HCT116 (cell line): ENCODE measurements around the gene FKBP7. TPM values are rescaled to one million over a fixed set of nuclear protein-coding genes. Genes with fewer than 3 reads are reported as not detected.

ENCODE experiments used
- ATAC-seq: fragments of 200-7000 bp; cut with Tn5 transposase; 2 replicates; pipeline ENCODE4 v1.9.1; 2020; ENCODE audit warnings: mild to moderate bottlenecking, moderate library complexity
- BruUV-seq: library from RNA; stranded (reverse); fragments of 400-500 nt; replicated peaks from 2 replicates; lab custom pipeline; 2021; lab: Mats Ljungman, UMichigan
- CTCF ChIA-PET: fragments of 300-600 bp; sonication (Branson Sonifier 250); formaldehyde crosslinking; loops from one replicate; lab custom pipeline; 2021; ENCODE audit warnings: antibody characterized with exemption; lab: Charles Lee
- POLR2A ChIA-PET: fragments of 300-600, 350-600 bp; sonication (Branson Sonifier 250); formaldehyde crosslinking; loops from one replicate; lab custom pipeline; 2021; ENCODE audit warnings: antibody characterized with exemption; lab: Charles Lee
- RAD21 ChIA-PET, 2 experiments: fragments of 300-600 bp; sonication (Branson Sonifier 250); formaldehyde crosslinking; loops; one replicate each; lab custom pipeline; 2023; ENCODE audit warnings: low total read pairs in 2 of 2; ENCODE audit not compliant: uncharacterized antibody in 2 of 2, unreplicated experiment in 2 of 2, low non-redundant PET in 1 of 2; lab: Charles Lee
- DNase-seq: peaks from one replicate; pipeline ENCODE4 v3.0.0-alpha.2; 2010; ENCODE audit warnings: low read depth, low spot score
- H2AFZ ChIP-seq: fragments of 200-600 bp; shearing (Covaris generic), sonication (generic); 2 replicates; pipeline ENCODE4 v1.6.1; 2017; ENCODE audit warnings: low read depth, mixed run types, mixed read lengths, antibody characterized with exemption, low read length; ENCODE audit not compliant: poor library complexity, severe bottlenecking
- H3K27ac ChIP-seq: 2 replicates; pipeline ENCODE4 v1.5.1; 2012; ENCODE audit warnings: low read depth, low read length
- H3K27me3 ChIP-seq: fragments of 200-600 bp; sonication (generic); 2 replicates; pipeline ENCODE4 v1.6.1; 2016; ENCODE audit warnings: mixed run types, low read length, mixed read lengths; ENCODE audit not compliant: insufficient read depth
- H3K36me3 ChIP-seq, 2 experiments: fragments of 200-500 bp in 1 of 2; fragments of 200-600 bp in 1 of 2; sonication (Bioruptor generic) in 1 of 2; sonication (generic) in 1 of 2; 2 replicates each; pipeline versions ENCODE4 v1.5.1 to v1.6.1; 2014 to 2016; ENCODE audit warnings: low read length in 2 of 2, inconsistent platforms in 1 of 2, mixed read lengths in 1 of 2, mixed run types in 1 of 2; ENCODE audit not compliant: insufficient read depth in 2 of 2, control insufficient read depth in 1 of 2
- H3K4me1 ChIP-seq, 2 experiments: fragments of 200-600 bp in 1 of 2; sonication (generic) in 1 of 2; 2 replicates each; pipeline versions ENCODE4 v1.5.1 to v1.6.1; 2012 to 2017; ENCODE audit warnings: low read length in 2 of 2, inconsistent platforms in 1 of 2, mild to moderate bottlenecking in 1 of 2, mixed read lengths in 1 of 2, mixed run types in 1 of 2, moderate library complexity in 1 of 2; ENCODE audit not compliant: insufficient read depth in 2 of 2, control insufficient read depth in 1 of 2
- H3K4me2 ChIP-seq: fragments of 200-600 bp; sonication (generic); 2 replicates; pipeline ENCODE4 v1.6.1; 2017; ENCODE audit warnings: mixed run types, low read length, mixed read lengths
- H3K4me3 ChIP-seq, 2 experiments: fragments of 200-600 bp in 1 of 2; sonication (generic) in 1 of 2; replicated peaks in 1 of 2; 2 replicates each; pipeline ENCODE4 v1.5.1; 2011 to 2016; ENCODE audit warnings: low read length in 2 of 2, control low read depth in 1 of 2, low read depth in 1 of 2, mild to moderate bottlenecking in 1 of 2, mixed read lengths in 1 of 2, mixed run types in 1 of 2
- H3K79me2 ChIP-seq: fragments of 200-600 bp; sonication (generic); 2 replicates; pipeline ENCODE4 v1.6.1; 2017; ENCODE audit warnings: mild to moderate bottlenecking, mixed run types, low read length, moderate library complexity, mixed read lengths; ENCODE audit not compliant: insufficient read depth
- H3K9ac ChIP-seq: fragments of 200-600 bp; sonication (generic); 2 replicates; pipeline ENCODE4 v1.6.1; 2016; ENCODE audit warnings: low read length, mixed read lengths
- H3K9me2 ChIP-seq: fragments of 200-600 bp; sonication (generic), shearing (Covaris generic); 2 replicates; pipeline ENCODE4 v1.6.1; 2017; ENCODE audit warnings: mixed run types, mild to moderate bottlenecking, moderate library complexity; ENCODE audit not compliant: insufficient read depth
- H3K9me3 ChIP-seq, 2 experiments: fragments of 200-500 bp in 1 of 2; fragments of 200-600 bp in 1 of 2; sonication (Bioruptor generic) in 1 of 2; sonication (generic) in 1 of 2; 2 replicates each; pipeline ENCODE4 v1.6.1; 2014 to 2017; ENCODE audit warnings: low read length in 2 of 2, mixed read lengths in 2 of 2, inconsistent platforms in 1 of 2, low read depth in 1 of 2, mild to moderate bottlenecking in 1 of 2, mixed run types in 1 of 2, moderate library complexity in 1 of 2; ENCODE audit not compliant: control insufficient read depth in 1 of 2, insufficient read depth in 1 of 2
- H4K20me1 ChIP-seq: fragments of 200-600 bp; sonication (generic), shearing (Covaris generic); 2 replicates; pipeline ENCODE4 v1.6.1; 2017; ENCODE audit warnings: mixed run types, mild to moderate bottlenecking, moderate library complexity; ENCODE audit not compliant: insufficient read depth
- EGR1 ChIP-seq: IDR thresholded peaks from 2 replicates; pipeline ENCODE4 v1.6.1; 2012; ENCODE audit warnings: low read depth
- FOSL1 ChIP-seq: IDR thresholded peaks from 2 replicates; pipeline ENCODE4 v1.6.1; 2012; ENCODE audit warnings: low read depth
- POLR2A ChIP-seq: IDR thresholded peaks from 2 replicates; pipeline ENCODE4 v1.7.0; 2011; ENCODE audit warnings: borderline replicate concordance; ENCODE audit not compliant: insufficient read depth, insufficient read length; ENCODE audit errors: extremely low read depth
- POLR2AphosphoS5 ChIP-seq: IDR thresholded peaks from 2 replicates; pipeline ENCODE4 v1.6.1; 2011; ENCODE audit warnings: mild to moderate bottlenecking, low read depth, low read length, moderate library complexity
- RAD21 ChIP-seq: IDR thresholded peaks from 2 replicates; pipeline ENCODE4 v1.6.1; 2012; ENCODE audit warnings: low read depth, mild to moderate bottlenecking
- SIN3A ChIP-seq: IDR thresholded peaks from 2 replicates; pipeline ENCODE4 v1.6.1; 2012; ENCODE audit warnings: low read depth
- SRF ChIP-seq: IDR thresholded peaks from 2 replicates; pipeline ENCODE4 v1.6.1; 2012; ENCODE audit warnings: low read depth
- ZFX ChIP-seq: fragments of 450-650 bp; IDR thresholded peaks from 2 replicates; pipeline ENCODE4 v1.6.1; 2017
- ZNF274 ChIP-seq: fragments of 200-500 bp; sonication (Bioruptor generic); IDR thresholded peaks from 2 replicates; pipeline ENCODE4 v1.6.1; 2014; ENCODE audit warnings: mild to moderate bottlenecking, low read depth, low read length, inconsistent platforms
- intact Hi-C: fragments of 100-400 bp; cut with micrococcal nuclease; formaldehyde crosslinking; loops from 2 replicates; pipeline ENCODE4 v1.10.0; 2022
- total RNA-seq: library from RNA; stranded (reverse); gene quantifications from one replicate; pipeline ENCODE4 v1.2.1, GENCODE V29; 2021; ENCODE audit not compliant: unreplicated experiment
- TF ChIP-seq, protein P1 (sequence below): IDR thresholded peaks from 2 replicates; pipeline ENCODE4 v1.6.1; 2012

FKBP7 gene
- total RNA-seq, 1 experiment from 2014 or later, result 4.5 TPM

DNA sequence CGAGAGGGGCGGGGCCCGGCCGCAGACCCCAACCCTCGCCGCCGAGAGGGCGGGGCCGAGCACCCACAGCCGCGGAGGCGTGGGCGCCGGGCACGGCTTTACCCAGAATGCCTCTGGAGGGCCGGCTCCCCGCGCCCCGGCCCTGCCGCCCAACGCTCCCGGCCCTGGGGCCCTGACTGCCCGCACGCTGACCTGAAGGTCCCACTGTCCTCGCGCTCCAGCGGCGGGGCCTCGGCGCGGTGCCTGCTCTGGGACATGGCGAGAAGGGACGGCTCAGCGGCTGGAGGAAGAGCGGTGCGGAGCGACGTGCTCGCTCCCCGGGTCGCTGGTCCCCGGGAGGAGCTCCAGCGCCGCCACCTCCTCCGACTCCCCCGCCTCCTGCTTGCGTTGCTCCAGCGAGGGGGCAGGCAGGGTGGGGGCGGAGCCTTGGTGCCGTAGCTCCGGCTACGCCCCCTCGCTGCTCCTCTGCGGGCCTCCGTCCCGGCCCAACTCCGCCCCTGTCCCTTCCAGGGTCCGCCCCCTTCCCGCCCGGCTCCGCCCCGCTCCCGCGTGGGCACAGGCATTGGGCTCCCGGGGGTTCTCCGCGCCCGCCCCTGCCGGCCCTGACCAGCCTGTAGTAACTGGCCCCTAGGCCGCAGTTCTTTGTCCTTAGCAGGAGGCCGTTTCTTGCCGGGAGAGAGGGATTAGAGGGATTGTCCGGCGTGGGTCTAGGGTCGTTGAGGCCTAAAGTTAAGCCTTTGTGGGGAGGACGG is 27.4 kb downstream of the FKBP7 start, which contains the start of the genes PJVK and PRKRA:
TSS of gene PJVK (plus strand) at position 605 of the 752 bp plus-strand sequence. CDS start 2,032 bp downstream, outside the sequence.
TSS of gene PRKRA (minus strand) at position 402 of the 752 bp plus-strand sequence. CDS start at position 257, 145 bp downstream.
- no TSS peak for BruUV-seq
- TF ChIP-seq POLR2AphosphoS5 (peak; percentile 94), POLR2A (peak; percentile 65), SRF (no peak; the same call in 1 of the 2 replicates), RAD21 (no peak), EGR1 (peak; percentile 97), FOSL1 (no peak), ZNF274 (no peak), ZFX (peak; percentile 89), SIN3A (peak; percentile 72)
- TF ChIP-seq, protein P1, sequence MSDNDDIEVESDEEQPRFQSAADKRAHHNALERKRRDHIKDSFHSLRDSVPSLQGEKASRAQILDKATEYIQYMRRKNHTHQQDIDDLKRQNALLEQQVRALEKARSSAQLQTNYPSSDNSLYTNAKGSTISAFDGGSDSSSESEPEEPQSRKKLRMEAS, result peak; percentile 50
- peak within 1 kb of the TSS; percentile 72 to 93 for H3K4me3 ChIP-seq
- peak within 1 kb of the TSS; percentile 94 for H3K9ac ChIP-seq
- no peaks in the 10 kb centered on the region for H3K27me3 ChIP-seq
- peak within 1 kb of the TSS; percentile 86 for H3K27ac ChIP-seq
- H3K4me1 ChIP-seq, result peaks cover 12 to 20% of the 10 kb centered on the region in 2 experiments; a peak in 2 of 4 replicates
- peaks cover 12 to 15% of the 10 kb centered on the region in 2 experiments for H3K36me3 ChIP-seq
- ChIA-PET CTCF (interaction anchor here (0.9 to 1.1 kb wide), 3 partner anchors 32 to 249 kb away, joined by 3 to 6 read pairs (median 3); no protein-coding TSS in a partner anchor), RAD21 (no interaction called here), POLR2A (interaction anchor here (0.8 to 1.5 kb wide), 7 partner anchors 10 to 37 kb away, joined by 3 to 5 read pairs (median 4); partner anchors contain the start of gene PLEKHA3)
- no peaks in the 10 kb centered on the region for H3K9me2 ChIP-seq
- H2AFZ ChIP-seq, result no peak within 1 kb of the TSS
- H4K20me1 ChIP-seq, result 0 out of 2 replicates have a peak, but pooled peaks cover 5% of the 10 kb centered on the region
- intact Hi-C loops, result loop anchor here (1.0 kb wide), 1 partner anchor 27 kb away; the partner anchor contains the start of gene FKBP7
- H3K79me2 ChIP-seq, result peaks cover 37% of the 10 kb centered on the region
- peak within 1 kb of the TSS; percentile 94 for H3K4me2 ChIP-seq
- no peaks in the 10 kb centered on the region for H3K9me3 ChIP-seq
- peak; percentile 92 for ATAC-seq
- DNase-seq, result peak; percentile 91
